Measurements from ENCODE around the gene PRKCSH. TPM values are rescaled to one million over a fixed set of nuclear protein-coding genes. Genes with fewer than 3 reads are reported as not detected.

The PRKCSH gene
- total and polyA plus RNA-seq, 2 experiments from 2014 or later = 85.3 to 130 TPM

- peaks cover 52% of the 10 kb centered on the region for H3K36me3 Mint-ChIP-seq (ENCODE audit: low read depth)
- Histone ChIP-seq H3K27ac (ENCODE audit: low read depth) (no peak overlapping the region), H3K27me3 (ENCODE audit: insufficient read depth) (no peaks in the 10 kb centered on the region), H2AFZ (no peak overlapping the region), H3K4me3 (no peak overlapping the region), H3K4me2 (no peak overlapping the region), H3K4me1 (ENCODE audit: insufficient read depth) (peaks cover 5% of the 10 kb centered on the region), H3F3A (replicated peaks; ENCODE audit: low read depth) (0 out of 2 replicates have a peak, but pooled peaks cover 2% of the 10 kb centered on the region), H3K9me2 (ENCODE audit: insufficient read depth) (no peaks in the 10 kb centered on the region), H3K79me2 (replicated peaks; ENCODE audit: insufficient read depth) (no peaks in the 10 kb centered on the region), H4K20me1 (replicated peaks; ENCODE audit: insufficient read depth) (no peaks in the 10 kb centered on the region; the same call in 1 of the 2 replicates), H3K36me3 (ENCODE audit: insufficient read depth) (peaks cover 6% of the 10 kb centered on the region)
- ATAC-seq (no peak; the same call in 2 of the 3 replicates), DNase-seq (ENCODE audit: low spot score) (no peak)
- H3K4me3 Mint-ChIP-seq = no peak overlapping the region
- H3K27me3 Mint-ChIP-seq (ENCODE audit: insufficient read depth, low read depth, poor library complexity) = peaks cover 6% of the 10 kb centered on the region
- H3K27ac Mint-ChIP-seq = no peak overlapping the region
- peaks cover 6% of the 10 kb centered on the region; the same call in 2 of the 3 replicates for H3K4me1 Mint-ChIP-seq
- no peaks in the 10 kb centered on the region; the same call in 2 of the 3 replicates for H3K9me3 Mint-ChIP-seq
- no peak for TF ChIP-seq ZNF462 (CRISPR knock-in tag; IDR thresholded peaks at IDR 0.05)
- no peak for TF ChIP-seq STAT1 (IDR thresholded peaks at IDR 0.05; ENCODE audit: unreplicated experiment)
- TF ChIP-seq JUNB (IDR thresholded peaks at IDR 0.05; ENCODE audit: unreplicated experiment) = no peak
- no peak for TF ChIP-seq ZNF331 (CRISPR knock-in tag; IDR thresholded peaks at IDR 0.05; ENCODE audit: low read depth)
- no peak for TF ChIP-seq CREB1 (CRISPR knock-in tag; IDR thresholded peaks at IDR 0.05; ENCODE audit: low read depth)
- no peak for TF ChIP-seq EZH2 (IDR thresholded peaks at IDR 0.05; ENCODE audit: low read depth, unreplicated experiment)
- no peak for TF ChIP-seq REST (IDR thresholded peaks at IDR 0.05; ENCODE audit: unreplicated experiment)
- no peak for TF ChIP-seq NANOG (IDR thresholded peaks at IDR 0.05; ENCODE audit: borderline replicate concordance)
- no peak for TF ChIP-seq ETS1 (IDR thresholded peaks at IDR 0.05)
- TF ChIP-seq CTCF (conservative IDR thresholded peaks at IDR 0.05; ENCODE audit: low read depth in 2 of 2) = no peak
- TF ChIP-seq POLR2AphosphoS5 (IDR thresholded peaks at IDR 0.05; ENCODE audit: low read depth) = no peak
- TF ChIP-seq ZNF114 (CRISPR knock-in tag; IDR thresholded peaks at IDR 0.05) = no peak
- TF ChIP-seq EZH2phosphoT487 (IDR thresholded peaks at IDR 0.05; ENCODE audit: unreplicated experiment) = no peak
These were observed 10.8 kb downstream of the PRKCSH start for GRCh38 chr19:11446271-11446651.

Data from GM23338 (cell line).